ENCODE measurements around the gene XPNPEP3.

The XPNPEP3 gene

GRCh38 chr22:40979871-40980270 lies 122.9 kb downstream of the XPNPEP3 start:
- TF ChIP-seq, protein P1, sequence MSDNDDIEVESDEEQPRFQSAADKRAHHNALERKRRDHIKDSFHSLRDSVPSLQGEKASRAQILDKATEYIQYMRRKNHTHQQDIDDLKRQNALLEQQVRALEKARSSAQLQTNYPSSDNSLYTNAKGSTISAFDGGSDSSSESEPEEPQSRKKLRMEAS (IDR thresholded peaks at IDR 0.05; ENCODE audit: low read depth, low read length) = no peak
- TF ChIP-seq MYC (IDR thresholded peaks at IDR 0.05; ENCODE audit: low read depth, low read length) (no peak), CTCF (IDR thresholded peaks at IDR 0.05; ENCODE audit: low read depth, low read length) (no peak), POLR2A (IDR thresholded peaks at IDR 0.05; ENCODE audit: extremely low read depth, insufficient read length) (no peak)
- no peak for DNase-seq (ENCODE audit: low read depth)
- H3K4me3 ChIP-seq (ENCODE audit: low read depth, low read length) = no peak overlapping the region

Data from NB4 (cell line).